GM18505 (cell line): ENCODE data around the gene DIPK1B.

Experiments
- ATAC-seq: cut with Tn5 transposase; IDR thresholded peaks from one replicate; pipeline ENCODE4 v1.9.1; 2021; ENCODE audit not compliant: unreplicated experiment
- POLR2A ChIP-seq: IDR thresholded peaks from 4 replicates; pipeline ENCODE4 v1.6.1; 2011; ENCODE audit warnings: borderline replicate concordance; ENCODE audit not compliant: insufficient read depth, insufficient read length; ENCODE audit errors: extremely low read depth

DIPK1B gene

GRCh38 chr9:136741883-136742571 is 29.7 kb downstream of the DIPK1B start:
- TF ChIP-seq POLR2A, result no peak
- no peak for ATAC-seq

GRCh38 chr9:136742591-136743391 is 30.4 kb downstream of the DIPK1B start, which contains the start of gene LCN10:
Gene LCN10, minus strand, starts transcription at chr9:136742940. Its CDS starts 37 bp downstream, at chr9:136742903.
- no peak for TF ChIP-seq POLR2A
- ATAC-seq, result no peak

GRCh38 chr9:136743639-136744211 is 31.4 kb downstream of the DIPK1B start:
- TF ChIP-seq POLR2A, result no peak
- no peak for ATAC-seq

- TF ChIP-seq POLR2A, result no peak
- no peak for ATAC-seq
Observed at GRCh38 chr9:136744773-136745172, 32.4 kb downstream of the DIPK1B start.

GRCh38 chr9:136745389-136746154 is 33.2 kb downstream of the DIPK1B start:
- ATAC-seq, result no peak

GRCh38 chr9:136746155-136746490 is 33.8 kb downstream of the DIPK1B start:
- no peak for TF ChIP-seq POLR2A
- no peak for ATAC-seq

More at GRCh38 chr9:136745389-136746154, 33.2 kb downstream of the DIPK1B start:
- TF ChIP-seq POLR2A, result no peak

GRCh38 chr9:136746621-136747020 is 34.2 kb downstream of the DIPK1B start:
- ATAC-seq, result no peak
- no peak for TF ChIP-seq POLR2A

GRCh38 chr9:136747161-136748060 is 35.0 kb downstream of the DIPK1B start:
- TF ChIP-seq POLR2A, result no peak
- no peak for ATAC-seq

GRCh38 chr9:136748201-136748600 is 35.8 kb downstream of the DIPK1B start, which contains the start of gene LCN6:
Gene LCN6, minus strand, starts transcription at chr9:136748525. Its CDS starts 42 bp downstream, at chr9:136748483.
- no peak for TF ChIP-seq POLR2A
- no peak for ATAC-seq

- ATAC-seq, result no peak
- no peak for TF ChIP-seq POLR2A
Observed at GRCh38 chr9:136748666-136749611, 36.6 kb downstream of the DIPK1B start.

- TF ChIP-seq POLR2A, result no peak
- no peak for ATAC-seq
Observed at GRCh38 chr9:136750526-136750925, 38.2 kb downstream of the DIPK1B start.
